Psoas muscle (tissue), 8 donors: ENCODE data around the gene IFITM1. TPM values are rescaled to one million over a fixed set of nuclear protein-coding genes. Genes with fewer than 3 reads are reported as not detected.
A peak's percentile ranks its signal among the peaks of the same experiment; 100 is the strongest.
"Not testable (repeated sequence)": the region's sequence is repeated elsewhere in the genome, so short reads cannot be mapped to it uniquely, and the experiment has no call there.

Source experiments
- ATAC-seq, 4 donors: fragments of 200-7000 bp; cut with Tn5 transposase; one replicate each; pipeline ENCODE4 v1.9.1; 2020; ENCODE audit warnings: moderate library complexity in 3 of 4, mild to moderate bottlenecking in 2 of 4
- DNase-seq, 2 donors: peaks; one replicate each; pipeline ENCODE4 v3.0.0-alpha.2; 2020
- H3K27ac ChIP-seq: fragments of 200-600 bp; one replicate; pipeline ENCODE4 v1.8.0; 2022
- H3K27me3 ChIP-seq, 3 donors: fragments of 200-600 bp in 1 of 3; one replicate each; pipeline versions ENCODE4 v1.6.1 to v1.8.0; 2013 to 2022; ENCODE audit warnings: low read length in 2 of 3, mild to moderate bottlenecking in 2 of 3, moderate library complexity in 1 of 3; ENCODE audit not compliant: insufficient read depth in 3 of 3
- H3K36me3 ChIP-seq, 2 donors: fragments of 200-600 bp in 1 of 2; one replicate each; pipeline versions ENCODE4 v1.6.1 to v1.8.0; 2013 to 2022; ENCODE audit warnings: low read depth in 1 of 2, mild to moderate bottlenecking in 1 of 2, moderate library complexity in 1 of 2; ENCODE audit not compliant: insufficient read depth in 1 of 2
- H3K4me1 ChIP-seq: fragments of 200-600 bp; one replicate; pipeline ENCODE4 v1.8.0; 2022
- H3K4me3 ChIP-seq: fragments of 200-600 bp; one replicate; pipeline ENCODE4 v1.8.0; 2022; ENCODE audit warnings: mild to moderate bottlenecking
- H3K9me3 ChIP-seq: fragments of 200-600 bp; one replicate; pipeline ENCODE4 v1.8.0; 2022
- WGBS, 3 donors: extraction: QIAGEN DNeasy Blood & Tissue Kit; methylation state at CpG; one replicate each; pipeline versions ENCODE4 v1.1.6 to v1.1.7; 2013; 5-methylcytosine and 5-hydroxymethylcytosine counted together
- intact Hi-C, 2 donors: fragments of 100-400 bp; cut with DNase I; formaldehyde crosslinking; loops; one replicate each; pipeline versions ENCODE4 v1.11.0 to v1.14.2; 2022
- polyA plus RNA-seq, 3 donors: library from polyadenylated mRNA; stranded (reverse); fragments of 200-250 nt; gene quantifications; one replicate each; pipeline ENCODE4 v1.2.3, GENCODE V29; 2013
- total RNA-seq, 4 donors: library from RNA; stranded (reverse); fragmentation: NEBNext Ultra II Directional in 2 of 4; extraction: Animal tissue kit (Norgen Biotek cat#: 25700) in 2 of 4; gene quantifications; one replicate each; pipeline versions ENCODE4 v1.2.1 to v1.2.4, GENCODE V29; 2021 to 2023
- TF ChIP-seq, protein P1 (sequence below): fragments of 200-600 bp; IDR thresholded peaks from one replicate; pipeline ENCODE4 v1.8.0; 2022; ENCODE audit warnings: antibody characterized with exemption
- donor health status: healthy with polysubstance abuse.
- donor health status: DM: no; HTN: no; CAD: no; lungs with moderate emphysema.
- donor health status: Bipolar disorder and iron deficiency.
- donor health status: healthy.
- donor health status: DM: yes; HTN: yes; CAD: no.
- donor health status: DM: no; HTN: no; CAD: no.
- donor health status: DM: no; HTN: no; CAD: no.
- donor health status: DM: yes; HTN: yes; CAD: no.

IFITM1 gene
- total and polyA plus RNA-seq, 7 donors, result 39.7 to 107 (median 69.7) TPM

DNA sequence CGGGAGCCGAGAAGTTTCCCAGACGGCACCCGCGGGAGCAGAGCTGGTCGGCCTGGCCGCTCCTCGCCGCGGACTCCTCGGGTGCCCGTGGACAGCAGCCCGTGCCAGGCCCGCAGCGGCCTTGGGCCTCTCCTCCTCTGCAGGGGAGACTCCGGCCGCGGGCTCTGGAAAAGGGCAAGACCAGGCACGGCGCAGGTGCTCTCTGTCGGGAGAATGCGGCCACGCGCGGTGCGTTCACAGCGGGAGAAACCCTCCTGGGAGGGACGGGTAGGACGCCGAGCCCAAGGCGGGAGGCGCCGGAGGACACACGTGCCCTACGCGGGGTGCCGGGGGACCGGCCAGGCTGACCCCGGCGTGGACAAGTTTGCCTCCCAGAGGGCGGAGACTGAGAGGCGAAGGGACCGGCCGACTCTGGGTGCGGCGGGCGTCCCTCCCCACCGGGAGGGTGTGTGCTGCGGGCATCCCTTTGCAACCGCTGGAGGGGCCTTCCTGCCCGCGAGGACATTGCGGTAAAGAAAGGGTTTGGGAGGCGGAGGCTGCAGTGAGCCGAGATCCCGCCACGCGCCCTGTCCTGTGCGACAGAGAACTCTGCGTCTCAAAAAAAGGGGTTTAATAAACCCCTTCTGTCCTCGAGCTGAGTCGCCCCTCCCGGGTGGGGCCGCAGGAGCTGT, 2.3 kb downstream of the IFITM1 start:
- peaks cover 0 to 32% (median 7%) of the 10 kb centered on the region in 3 donors for H3K27me3 ChIP-seq
- WGBS, 3 donors, result 33 to 42% (median 42%) methylated on average over 53 to 64 of the region's 64 CpGs
- H3K9me3 ChIP-seq, result no peaks in the 10 kb centered on the region
- ATAC-seq (no peak), DNase-seq (peak in 1 of 2 donors; percentile 60)
- TF ChIP-seq, protein P1, sequence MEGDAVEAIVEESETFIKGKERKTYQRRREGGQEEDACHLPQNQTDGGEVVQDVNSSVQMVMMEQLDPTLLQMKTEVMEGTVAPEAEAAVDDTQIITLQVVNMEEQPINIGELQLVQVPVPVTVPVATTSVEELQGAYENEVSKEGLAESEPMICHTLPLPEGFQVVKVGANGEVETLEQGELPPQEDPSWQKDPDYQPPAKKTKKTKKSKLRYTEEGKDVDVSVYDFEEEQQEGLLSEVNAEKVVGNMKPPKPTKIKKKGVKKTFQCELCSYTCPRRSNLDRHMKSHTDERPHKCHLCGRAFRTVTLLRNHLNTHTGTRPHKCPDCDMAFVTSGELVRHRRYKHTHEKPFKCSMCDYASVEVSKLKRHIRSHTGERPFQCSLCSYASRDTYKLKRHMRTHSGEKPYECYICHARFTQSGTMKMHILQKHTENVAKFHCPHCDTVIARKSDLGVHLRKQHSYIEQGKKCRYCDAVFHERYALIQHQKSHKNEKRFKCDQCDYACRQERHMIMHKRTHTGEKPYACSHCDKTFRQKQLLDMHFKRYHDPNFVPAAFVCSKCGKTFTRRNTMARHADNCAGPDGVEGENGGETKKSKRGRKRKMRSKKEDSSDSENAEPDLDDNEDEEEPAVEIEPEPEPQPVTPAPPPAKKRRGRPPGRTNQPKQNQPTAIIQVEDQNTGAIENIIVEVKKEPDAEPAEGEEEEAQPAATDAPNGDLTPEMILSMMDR, result no peak
- peak overlapping the region; percentile 55 for H3K27ac ChIP-seq
- peaks cover 9% of the 10 kb centered on the region for H3K4me1 ChIP-seq
- H3K4me3 ChIP-seq, result peak overlapping the region; percentile 67
- H3K36me3 ChIP-seq, result no peaks in the 10 kb centered on the region
- intact Hi-C loops, result no loop called here

DNA sequence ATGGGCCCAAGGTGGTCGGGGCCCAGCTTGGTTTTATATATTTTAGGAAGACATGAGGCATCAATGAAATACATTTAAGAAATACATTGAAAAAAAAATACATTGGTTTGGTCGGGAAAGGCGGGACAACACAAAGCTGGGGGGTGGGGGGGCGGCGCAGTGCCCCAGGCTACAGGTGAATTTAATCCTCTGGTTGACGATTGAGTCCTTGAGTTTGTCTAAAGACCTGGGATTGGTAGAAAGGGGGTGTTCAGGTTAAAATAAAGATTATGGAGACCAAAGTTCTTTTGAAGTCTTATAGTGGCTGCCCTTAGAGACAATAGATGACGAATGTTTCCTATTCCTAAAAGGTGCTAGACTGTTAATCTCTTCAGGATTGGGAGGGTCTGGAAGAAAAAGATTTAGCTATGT, 3.1 kb downstream of the IFITM1 start:
- Histone ChIP-seq H3K27ac (peak overlapping the region; percentile 43), H3K36me3 (no peaks in the 10 kb centered on the region), H3K27me3 (peaks cover 0 to 32% (median 7%) of the 10 kb centered on the region in 3 donors), H3K4me3 (peak overlapping the region; percentile 67), H3K4me1 (peaks cover 8% of the 10 kb centered on the region), H3K9me3 (no peaks in the 10 kb centered on the region)
- intact Hi-C loops, result no loop called here
- ATAC-seq, result no peak
- TF ChIP-seq, protein P1, result no peak
- WGBS, 3 donors, result 76 to 83% (median 79%) methylated on average over 7 of the region's 7 CpGs
- DNase-seq, result no peak

DNA sequence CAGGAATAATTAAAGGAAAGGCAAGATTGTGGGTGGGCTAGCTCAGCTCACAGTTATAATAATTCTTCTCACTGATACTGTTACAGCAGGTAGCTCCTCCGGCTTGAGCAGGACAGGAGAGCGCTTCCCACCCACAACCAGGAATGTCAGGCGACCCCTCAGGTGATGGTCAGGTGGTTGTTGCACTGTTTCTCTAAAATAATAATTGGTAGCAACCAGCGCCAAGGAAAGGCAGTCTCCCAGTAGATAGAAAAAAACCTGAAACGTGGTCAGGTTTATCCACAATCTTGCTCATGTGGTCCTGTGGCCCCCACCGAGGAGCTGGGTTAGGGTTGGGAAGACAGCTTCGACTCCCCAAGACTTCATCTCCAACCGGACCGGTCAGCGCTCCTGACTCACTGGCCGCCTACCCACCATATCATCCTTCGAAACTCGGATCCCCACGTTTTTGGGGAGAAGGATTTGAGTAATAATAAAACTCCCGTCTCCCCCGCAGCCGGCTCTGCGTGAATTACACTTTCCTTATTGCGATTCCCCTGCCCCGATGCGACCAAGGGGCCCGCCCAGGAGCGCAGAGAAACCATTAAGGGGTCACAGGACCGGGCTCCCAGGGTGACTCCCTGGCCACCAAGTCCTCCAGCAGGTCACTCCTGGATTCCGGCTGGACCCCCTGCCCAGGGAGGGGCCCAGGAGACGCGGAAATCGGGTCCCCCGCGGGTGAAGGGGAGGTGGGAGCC, 4.0 kb downstream of the IFITM1 start:
- DNase-seq, result peak in 1 of 2 donors; percentile 42
- H3K9me3 ChIP-seq, intact Hi-C loops, H3K36me3 ChIP-seq, H3K4me1 ChIP-seq: not testable (repeated sequence)
- Histone ChIP-seq H3K27me3 (peaks cover 0 to 32% (median 7%) of the 10 kb centered on the region in 3 donors), H3K27ac (peak overlapping the region; percentile 53), H3K4me3 (peak overlapping the region; percentile 67)
- WGBS, 3 donors, result 35 to 61% (median 37%) methylated on average over 8 to 16 of the region's 30 CpGs
- peak in 1 of 4 donors; percentile 2 for ATAC-seq

DNA sequence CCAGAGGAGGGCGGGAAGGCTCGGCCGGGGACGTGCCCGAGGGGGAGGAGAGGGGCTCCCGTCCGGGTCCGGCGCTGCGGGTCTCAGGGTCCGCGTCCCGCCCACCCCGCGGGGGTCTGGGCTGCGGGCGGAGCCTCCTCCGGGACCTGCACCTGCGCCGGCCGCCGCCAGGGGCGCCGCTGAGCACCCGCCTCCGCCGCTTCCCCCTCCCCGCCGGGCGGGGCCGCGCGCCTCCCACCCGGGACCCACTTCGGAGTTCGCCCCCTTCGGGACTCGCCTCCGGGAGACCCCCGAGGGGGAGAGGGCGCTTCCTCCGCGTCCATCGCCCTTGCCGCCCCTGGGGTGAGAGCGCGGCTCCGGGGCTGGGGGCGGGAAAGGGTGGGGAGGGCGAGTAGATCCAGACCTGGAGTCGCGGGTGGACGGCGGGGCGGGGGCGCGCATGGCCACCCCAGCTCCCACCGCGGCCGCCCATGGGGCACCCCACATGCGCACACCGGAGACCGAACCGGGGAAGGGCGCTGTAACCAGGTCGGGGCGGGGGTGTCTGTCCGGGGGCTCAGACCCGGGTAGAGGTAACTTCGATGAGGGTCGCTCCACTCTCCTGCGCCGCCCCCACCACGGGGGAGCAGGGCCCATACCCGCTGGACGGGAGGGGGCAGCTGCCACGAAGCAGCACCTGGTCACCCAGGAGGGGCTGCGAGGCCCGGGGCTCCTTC, 4.7 kb downstream of the IFITM1 start:
- intact Hi-C loops, H3K9me3 ChIP-seq, H3K4me1 ChIP-seq, H3K36me3 ChIP-seq: not testable (repeated sequence)
- 0 to 1% (median 1%) methylated on average over 4 to 15 of the region's 79 CpGs for WGBS, 3 donors
- ATAC-seq (peak; percentile 51 to 72 (median 70)), DNase-seq (peak in 1 of 2 donors; percentile 47)
- peak overlapping the region; percentile 68 for H3K4me3 ChIP-seq
- H3K27me3 ChIP-seq, result peaks cover 0 to 32% (median 7%) of the 10 kb centered on the region in 3 donors
- peak overlapping the region; percentile 63 for H3K27ac ChIP-seq

DNA sequence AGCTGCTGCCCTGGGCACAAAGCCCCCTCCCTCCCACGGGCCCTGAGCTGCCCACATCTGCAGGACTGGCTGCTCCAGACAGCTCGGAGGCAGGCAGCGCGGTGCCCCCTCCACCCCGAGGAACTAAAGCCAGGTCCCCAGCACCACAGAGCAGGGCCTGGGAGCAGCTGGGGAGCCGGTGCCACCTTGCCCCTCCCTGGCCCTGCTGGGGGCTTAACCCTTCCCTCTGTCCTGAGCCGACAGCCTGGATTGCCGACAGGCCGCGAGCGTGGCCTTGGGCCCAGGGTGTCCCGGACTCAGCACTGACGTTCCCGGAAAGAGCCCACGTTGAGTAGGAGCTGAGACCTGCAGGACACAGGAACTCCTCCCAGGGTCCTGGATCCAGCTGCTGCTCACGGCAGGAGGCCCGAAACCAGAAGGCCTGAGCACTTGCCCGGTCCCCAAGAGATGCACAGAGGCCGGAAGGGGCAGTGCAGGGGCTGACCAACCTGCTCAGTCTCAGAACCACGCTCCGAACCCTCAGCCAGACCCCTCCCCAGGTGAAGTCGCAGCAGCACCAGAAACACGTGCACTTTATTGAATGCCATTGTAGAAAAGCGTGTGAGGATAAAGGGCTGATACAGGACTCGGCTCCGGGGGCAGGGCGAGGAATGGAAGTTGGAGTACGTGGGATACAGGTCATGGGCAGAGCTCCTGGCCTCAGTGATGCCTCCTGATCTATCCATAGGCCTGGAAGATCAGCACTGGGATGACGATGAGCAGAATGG, 5.5 kb downstream of the IFITM1 start:
- 12 to 31% (median 15%) methylated on average over 18 to 20 of the region's 29 CpGs for WGBS, 3 donors
- intact Hi-C loops, H3K36me3 ChIP-seq, H3K4me1 ChIP-seq, H3K9me3 ChIP-seq: not testable (repeated sequence)
- peak in 1 of 2 donors; percentile 64 for DNase-seq
- peak overlapping the region; percentile 63 for H3K27ac ChIP-seq
- ATAC-seq, result peak; percentile 30 to 45 (median 40)
- H3K27me3 ChIP-seq, result peaks cover 0 to 32% (median 7%) of the 10 kb centered on the region in 3 donors
- peak overlapping the region; percentile 68 for H3K4me3 ChIP-seq

DNA sequence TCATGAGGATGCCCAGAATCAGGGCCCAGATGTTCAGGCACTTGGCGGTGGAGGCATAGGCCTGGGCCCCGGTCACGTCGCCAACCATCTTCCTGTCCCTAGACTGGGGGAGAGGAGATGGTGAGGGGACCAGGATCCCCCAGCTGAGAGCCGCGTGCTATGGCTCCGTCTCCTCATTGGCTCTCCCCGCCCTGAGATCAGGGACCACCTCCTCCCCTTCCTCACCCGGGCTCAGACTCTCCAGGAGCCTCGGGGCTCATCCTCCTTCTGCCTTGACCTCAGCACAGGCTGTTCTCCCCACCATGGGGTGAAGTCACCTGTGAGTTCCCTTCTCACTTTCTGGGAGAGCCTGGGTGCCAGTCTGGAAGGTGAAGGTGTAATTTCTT, 6.0 kb downstream of the IFITM1 start:
- Histone ChIP-seq H3K4me3 (peak overlapping the region; percentile 68), H3K27me3 (peaks cover 0 to 32% (median 7%) of the 10 kb centered on the region in 3 donors), H3K27ac (peak overlapping the region; percentile 71)
- H3K9me3 ChIP-seq, H3K36me3 ChIP-seq, intact Hi-C loops, H3K4me1 ChIP-seq: not testable (repeated sequence)
- ATAC-seq (peak in 3 of 4 donors; percentile 5 to 32 (median 19)), DNase-seq (peak in 1 of 2 donors; percentile 37)
- 13 to 47% (median 24%) methylated on average over 3 to 9 of the region's 10 CpGs for WGBS, 3 donors
